GM12873 (cell line): ENCODE results near the gene TP73.

Experiments used
- TF ChIP-seq, protein P1 (sequence below): IDR thresholded peaks from 2 replicates; pipeline ENCODE4 v1.5.1; 2012; ENCODE audit warnings: low read depth, mild to moderate bottlenecking, moderate library complexity, low read length, control low read depth; ENCODE audit not compliant: insufficient read depth; ENCODE audit errors: missing control alignments

Gene TP73

DNA sequence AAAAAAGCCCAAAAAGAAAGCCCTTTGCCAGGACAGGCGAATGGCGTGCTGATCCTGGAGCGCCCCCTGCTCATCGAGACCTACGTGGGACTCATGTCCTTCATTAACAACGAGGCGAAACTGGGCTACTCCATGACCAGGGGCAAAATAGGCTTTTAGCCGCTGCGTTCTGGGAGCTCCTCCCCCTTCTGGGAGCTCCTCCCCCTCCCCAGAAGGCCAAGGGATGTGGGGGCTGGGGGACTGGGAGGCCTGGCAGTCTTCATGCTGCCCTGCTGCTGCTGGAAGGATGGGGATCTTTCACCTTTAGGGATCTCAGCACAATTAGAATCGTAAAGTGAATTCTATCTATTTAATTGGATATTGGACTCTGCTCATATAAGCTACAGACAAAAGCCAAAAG lies 23.9 kb upstream of the TP73 start:
- TF ChIP-seq, protein P1, sequence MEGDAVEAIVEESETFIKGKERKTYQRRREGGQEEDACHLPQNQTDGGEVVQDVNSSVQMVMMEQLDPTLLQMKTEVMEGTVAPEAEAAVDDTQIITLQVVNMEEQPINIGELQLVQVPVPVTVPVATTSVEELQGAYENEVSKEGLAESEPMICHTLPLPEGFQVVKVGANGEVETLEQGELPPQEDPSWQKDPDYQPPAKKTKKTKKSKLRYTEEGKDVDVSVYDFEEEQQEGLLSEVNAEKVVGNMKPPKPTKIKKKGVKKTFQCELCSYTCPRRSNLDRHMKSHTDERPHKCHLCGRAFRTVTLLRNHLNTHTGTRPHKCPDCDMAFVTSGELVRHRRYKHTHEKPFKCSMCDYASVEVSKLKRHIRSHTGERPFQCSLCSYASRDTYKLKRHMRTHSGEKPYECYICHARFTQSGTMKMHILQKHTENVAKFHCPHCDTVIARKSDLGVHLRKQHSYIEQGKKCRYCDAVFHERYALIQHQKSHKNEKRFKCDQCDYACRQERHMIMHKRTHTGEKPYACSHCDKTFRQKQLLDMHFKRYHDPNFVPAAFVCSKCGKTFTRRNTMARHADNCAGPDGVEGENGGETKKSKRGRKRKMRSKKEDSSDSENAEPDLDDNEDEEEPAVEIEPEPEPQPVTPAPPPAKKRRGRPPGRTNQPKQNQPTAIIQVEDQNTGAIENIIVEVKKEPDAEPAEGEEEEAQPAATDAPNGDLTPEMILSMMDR, result no peak

DNA sequence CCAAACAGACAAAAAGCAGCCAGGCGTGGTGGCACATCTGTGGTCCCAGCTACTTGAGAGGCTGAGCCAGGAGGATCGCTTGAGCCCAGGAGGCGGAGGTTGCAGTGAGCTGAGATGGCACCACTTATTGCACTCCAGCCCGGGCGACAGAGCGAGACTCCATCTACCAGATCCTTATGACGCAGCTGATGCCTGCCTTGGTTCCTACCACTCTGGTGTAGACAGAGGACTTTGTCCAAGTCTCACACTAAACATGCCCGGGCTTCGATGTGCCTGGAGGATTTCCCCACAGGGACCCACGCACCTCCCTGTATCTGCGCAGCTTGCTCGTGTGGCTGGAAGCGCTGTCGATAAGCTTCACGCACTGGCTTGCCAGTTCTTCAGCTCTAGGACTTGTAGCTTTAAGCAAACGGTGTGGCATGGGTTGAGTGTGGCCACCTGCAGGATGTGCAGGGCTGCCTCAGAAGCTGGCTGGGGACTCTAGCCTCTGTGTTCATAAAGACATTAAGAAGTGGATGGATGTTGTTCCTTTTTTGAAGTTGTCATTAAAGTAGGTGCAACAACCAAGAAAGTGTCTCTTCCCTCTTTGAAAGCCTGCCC lies 22.7 kb upstream of the TP73 start:
- TF ChIP-seq, protein P1, result no peak

DNA sequence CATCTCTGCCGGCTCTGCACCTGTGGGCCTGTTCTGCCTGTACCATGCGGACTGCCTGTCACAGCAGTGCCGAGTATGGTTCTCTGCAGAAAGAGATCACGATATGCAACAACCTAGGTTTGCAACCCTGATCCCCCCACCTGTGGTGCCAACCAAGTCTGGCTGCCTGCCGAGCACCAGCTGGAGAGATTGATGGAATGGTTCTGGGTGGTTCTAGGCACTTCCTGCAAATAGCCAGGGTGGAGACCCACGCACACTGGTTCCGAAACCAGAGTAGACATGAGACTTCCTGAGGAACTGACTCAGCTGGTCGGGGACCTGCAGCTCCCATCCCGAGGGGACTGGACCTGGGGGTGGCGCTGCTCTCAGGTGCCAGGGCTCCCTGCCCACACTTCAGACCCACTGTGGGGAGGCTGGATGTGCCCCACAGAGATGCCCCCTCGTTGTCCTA lies 22.1 kb upstream of the TP73 start:
- TF ChIP-seq, protein P1, result no peak

DNA sequence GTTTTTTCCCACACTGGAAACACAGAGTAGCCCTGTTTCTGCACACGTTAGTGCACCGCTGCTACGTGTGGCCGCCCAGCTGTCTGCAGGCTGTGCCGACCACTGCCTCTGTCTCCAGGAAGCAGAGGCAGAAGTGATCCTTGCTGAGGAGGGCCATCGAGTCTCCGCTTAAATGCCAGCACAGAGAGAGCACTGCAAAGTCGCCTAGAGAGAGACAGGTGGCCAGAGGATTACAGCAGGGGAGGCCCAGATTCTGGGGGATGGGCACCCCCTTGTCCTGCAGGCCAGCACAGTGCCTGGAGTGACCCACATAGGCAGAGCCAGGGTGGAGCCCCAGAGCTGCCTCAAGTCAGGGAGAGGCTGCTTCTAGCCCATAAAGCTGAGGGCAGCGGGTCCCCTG lies 21.4 kb upstream of the TP73 start:
- TF ChIP-seq, protein P1, result no peak

DNA sequence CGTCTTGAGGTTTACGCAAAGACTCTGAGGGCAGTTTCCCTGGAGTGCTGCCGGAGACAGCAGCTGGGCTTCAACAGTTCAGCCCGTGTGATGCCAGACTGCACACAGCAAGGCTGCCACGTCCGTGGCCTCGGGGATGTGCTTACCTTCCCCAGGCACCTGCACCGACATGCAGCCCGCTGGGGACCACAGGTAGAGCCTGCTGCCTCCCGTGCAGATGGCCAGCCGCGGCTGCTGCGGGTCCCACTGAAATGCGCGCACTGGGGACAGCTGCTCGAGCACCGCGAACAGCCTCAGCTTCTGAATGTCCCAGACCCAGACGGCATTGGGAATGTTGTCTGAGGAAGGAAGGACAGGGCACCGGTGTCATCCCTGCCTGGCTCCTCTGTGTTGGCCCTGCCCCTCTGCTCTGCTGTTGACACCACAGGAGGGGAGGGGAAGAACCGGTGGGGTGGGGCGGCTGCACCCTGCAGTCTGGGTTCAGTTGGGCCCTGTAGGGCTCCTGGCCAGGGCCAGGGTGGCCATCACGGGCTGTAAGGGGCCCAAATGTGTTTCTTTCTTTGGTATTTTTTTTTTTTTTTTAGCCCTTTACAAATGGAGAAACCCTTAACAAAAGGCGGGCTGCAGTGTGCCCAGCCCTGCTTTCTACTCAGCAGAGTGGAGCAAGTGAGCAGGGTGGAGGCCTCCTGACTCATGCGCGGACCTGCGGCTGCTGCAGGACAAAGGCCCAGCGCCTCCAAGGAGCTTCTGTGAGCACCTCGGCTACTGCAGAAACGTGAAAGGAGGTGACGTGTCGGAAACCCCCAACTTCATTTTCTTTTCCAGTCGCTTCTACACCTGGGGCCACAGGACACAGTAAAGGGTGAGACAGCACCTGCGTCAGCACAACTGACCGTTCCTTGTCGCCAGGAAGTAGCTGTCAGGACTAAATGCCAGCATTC lies 20.7 kb upstream of the TP73 start:
- TF ChIP-seq, protein P1, result no peak

DNA sequence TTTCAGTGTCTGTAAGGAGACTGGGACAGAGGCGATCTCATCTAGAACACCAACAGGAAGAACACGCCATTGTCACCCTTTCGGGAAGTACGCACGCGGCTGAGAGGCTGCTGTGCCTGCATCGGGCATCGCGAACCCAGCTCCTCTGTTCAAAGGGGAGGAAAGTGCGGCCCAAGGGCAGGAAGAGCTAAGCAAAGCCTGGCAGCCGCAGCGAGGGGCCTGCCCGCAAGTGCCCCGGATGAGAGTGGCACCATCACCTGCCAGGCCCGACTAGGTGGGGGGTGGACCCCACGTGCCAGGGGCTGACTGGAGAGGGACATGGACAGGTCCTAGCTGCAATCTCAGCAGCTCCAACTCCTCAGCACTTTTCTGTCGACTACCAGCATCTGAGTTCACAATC lies 20.0 kb upstream of the TP73 start:
- TF ChIP-seq, protein P1, result no peak

DNA sequence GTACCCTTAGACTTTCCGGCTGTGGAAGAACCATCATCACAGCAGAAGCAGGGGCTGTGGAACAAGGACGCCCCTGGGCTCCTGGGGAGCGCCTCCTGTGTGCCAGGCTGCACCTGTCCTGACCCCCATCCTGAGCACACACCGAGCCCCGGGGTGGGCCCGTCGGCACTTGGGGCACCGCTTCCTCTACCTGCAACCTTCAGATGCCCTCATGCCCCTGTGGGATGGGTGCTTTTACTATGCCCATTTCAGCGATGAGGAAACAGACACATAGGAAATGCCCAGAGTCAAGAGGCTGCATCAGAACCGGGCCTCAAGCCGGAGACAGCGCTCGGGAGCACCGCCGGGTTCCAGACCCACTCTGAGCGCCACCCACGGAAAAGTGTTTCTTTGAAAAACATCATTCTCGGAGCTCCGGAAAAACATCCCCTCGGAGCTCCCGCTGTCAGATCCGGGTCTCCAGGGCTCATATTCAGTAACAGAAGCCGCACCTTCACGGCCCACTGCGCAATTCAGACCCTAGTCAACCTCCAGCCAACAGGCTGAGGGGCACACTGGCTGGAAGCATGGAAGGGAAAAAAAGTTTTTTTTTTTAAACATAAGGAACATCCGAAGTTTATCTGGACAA lies 19.5 kb upstream of the TP73 start:
- TF ChIP-seq, protein P1, result no peak
